SU-DHL-6 (cell line): Measurements from ENCODE around the gene TENM4.

ENCODE experiments used
- EZH2phosphoT487 ChIP-seq: fragments of 200-600 bp; sonication (generic), shearing (Covaris generic); conservative IDR thresholded peaks from 2 replicates; pipeline ENCODE4 v1.6.1; 2018; ENCODE audit warnings: mild to moderate bottlenecking, antibody characterized with exemption, low read length, moderate library complexity, mixed read lengths
- TF ChIP-seq, protein P1 (sequence below): fragments of 200-600 bp; sonication (generic); IDR thresholded peaks from one replicate; pipeline ENCODE4 v1.5.1; 2017; ENCODE audit warnings: antibody characterized with exemption, mild to moderate bottlenecking, low read length, moderate library complexity; ENCODE audit not compliant: insufficient read depth, poor library complexity, severe bottlenecking

DNA sequence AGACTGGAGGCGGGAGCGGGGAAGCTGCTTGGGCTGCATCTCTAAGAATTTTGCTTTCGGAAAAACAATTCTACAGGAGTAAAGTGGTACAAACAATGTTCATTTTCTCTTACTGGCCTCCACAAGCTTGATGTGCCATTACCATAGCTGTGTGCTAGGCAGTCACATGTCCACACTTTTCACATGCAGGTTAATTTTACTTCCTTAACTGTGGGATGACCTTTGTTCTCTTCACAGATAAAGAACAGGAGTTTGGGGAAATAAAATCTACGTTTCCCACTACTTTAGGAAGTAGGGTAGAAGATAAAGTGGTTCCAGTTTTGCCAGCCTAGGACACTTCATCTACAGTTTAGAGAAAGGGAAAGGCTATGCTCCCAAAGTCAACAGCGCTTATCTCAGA, 539.0 kb downstream of the TENM4 start:
- TF ChIP-seq, protein P1, sequence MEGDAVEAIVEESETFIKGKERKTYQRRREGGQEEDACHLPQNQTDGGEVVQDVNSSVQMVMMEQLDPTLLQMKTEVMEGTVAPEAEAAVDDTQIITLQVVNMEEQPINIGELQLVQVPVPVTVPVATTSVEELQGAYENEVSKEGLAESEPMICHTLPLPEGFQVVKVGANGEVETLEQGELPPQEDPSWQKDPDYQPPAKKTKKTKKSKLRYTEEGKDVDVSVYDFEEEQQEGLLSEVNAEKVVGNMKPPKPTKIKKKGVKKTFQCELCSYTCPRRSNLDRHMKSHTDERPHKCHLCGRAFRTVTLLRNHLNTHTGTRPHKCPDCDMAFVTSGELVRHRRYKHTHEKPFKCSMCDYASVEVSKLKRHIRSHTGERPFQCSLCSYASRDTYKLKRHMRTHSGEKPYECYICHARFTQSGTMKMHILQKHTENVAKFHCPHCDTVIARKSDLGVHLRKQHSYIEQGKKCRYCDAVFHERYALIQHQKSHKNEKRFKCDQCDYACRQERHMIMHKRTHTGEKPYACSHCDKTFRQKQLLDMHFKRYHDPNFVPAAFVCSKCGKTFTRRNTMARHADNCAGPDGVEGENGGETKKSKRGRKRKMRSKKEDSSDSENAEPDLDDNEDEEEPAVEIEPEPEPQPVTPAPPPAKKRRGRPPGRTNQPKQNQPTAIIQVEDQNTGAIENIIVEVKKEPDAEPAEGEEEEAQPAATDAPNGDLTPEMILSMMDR, result no peak
- TF ChIP-seq EZH2phosphoT487, result no peak
